Endothelial cell of umbilical vein (primary cell): ENCODE data around the gene SMAD3. TPM values are rescaled to one million over a fixed set of nuclear protein-coding genes. Genes with fewer than 3 reads are reported as not detected.
A peak's percentile ranks its signal among the peaks of the same experiment; 100 is the strongest.

Source experiments
- BruUV-seq: library from RNA; stranded (reverse); fragments of 400-500 nt; replicated peaks from 2 replicates; lab custom pipeline; 2021; lab: Mats Ljungman, UMichigan
- CTCF ChIA-PET: fragments of 300-600, 350-600 bp; sonication (Branson Sonifier 250); formaldehyde crosslinking; loops from one replicate; lab custom pipeline; 2021; ENCODE audit warnings: antibody characterized with exemption, inconsistent platforms; lab: Charles Lee
- POLR2A ChIA-PET: fragments of 300-600, 350-600 bp; sonication (Branson Sonifier 250); formaldehyde crosslinking; loops from one replicate; lab custom pipeline; 2021; ENCODE audit warnings: antibody characterized with exemption, inconsistent platforms; lab: Charles Lee
- DNase-seq: peaks from one replicate; pipeline ENCODE4 v3.0.0-alpha.2; 2011; ENCODE audit warnings: low read depth, low spot score
- FAIRE-seq: peaks from 2 replicates; lab custom pipeline; 2011; peaks lifted over from hg19 to GRCh38; lab: Jason Lieb, UNC
- H2AFZ ChIP-seq: 2 replicates; pipeline ENCODE4 v1.6.0; 2012; ENCODE audit warnings: low read depth, low read length, control low read depth, inconsistent platforms
- H3K27ac ChIP-seq: 2 replicates; pipeline ENCODE4 v1.5.1; 2011; ENCODE audit warnings: low read depth, mild to moderate bottlenecking, control low read depth, low read length, moderate library complexity; ENCODE audit not compliant: insufficient read depth
- H3K27me3 ChIP-seq, 2 experiments: 2 replicates each; pipeline versions ENCODE4 v1.6.0 to v1.6.1; 2011; ENCODE audit warnings: low read length in 2 of 2, mixed read lengths in 1 of 2; ENCODE audit not compliant: control insufficient read depth in 2 of 2, insufficient read depth in 2 of 2
- H3K36me3 ChIP-seq, 2 experiments: 2 replicates in 1 of 2; 3 replicates in 1 of 2; pipeline ENCODE4 v1.5.1; 2011; ENCODE audit warnings: low read length in 2 of 2, mild to moderate bottlenecking in 1 of 2, moderate library complexity in 1 of 2; ENCODE audit not compliant: control insufficient read depth in 2 of 2, insufficient read depth in 2 of 2; ENCODE audit errors: extremely low read depth in 1 of 2
- H3K4me1 ChIP-seq: 3 replicates; pipeline ENCODE4 v1.5.1; 2011; ENCODE audit warnings: mild to moderate bottlenecking, low read length; ENCODE audit not compliant: control insufficient read depth, insufficient read depth; ENCODE audit errors: extremely low read depth
- H3K4me2 ChIP-seq: 2 replicates; pipeline ENCODE4 v1.6.1; 2011; ENCODE audit warnings: low read length, control low read depth, mixed read lengths; ENCODE audit not compliant: insufficient read depth
- H3K4me3 ChIP-seq, 3 experiments: fragments of 200-600 bp in 1 of 3; sonication (generic), shearing (Covaris generic) in 1 of 3; replicated peaks in 1 of 3; 2 replicates each; pipeline ENCODE4 v1.5.1; 2011 to 2016; ENCODE audit warnings: control low read depth in 3 of 3, low read length in 3 of 3, mild to moderate bottlenecking in 2 of 3, inconsistent platforms in 1 of 3, low read depth in 1 of 3, moderate library complexity in 1 of 3; ENCODE audit not compliant: insufficient read depth in 1 of 3
- H3K79me2 ChIP-seq: 2 replicates; pipeline ENCODE4 v1.6.0; 2012; ENCODE audit warnings: low read length, inconsistent platforms; ENCODE audit not compliant: control insufficient read depth, insufficient read depth
- H3K9ac ChIP-seq: replicated peaks from 2 replicates; pipeline ENCODE3; 2011; ENCODE audit warnings: low read length, control low read depth; ENCODE audit not compliant: insufficient read depth; ENCODE audit errors: extremely low read depth
- H3K9me1 ChIP-seq: replicated peaks from 3 replicates; pipeline ENCODE4 v1.6.0; 2011; ENCODE audit warnings: mild to moderate bottlenecking, low read length; ENCODE audit not compliant: control insufficient read depth, insufficient read depth; ENCODE audit errors: extremely low read depth
- H3K9me3 ChIP-seq: replicated peaks from 2 replicates; pipeline ENCODE4 v1.5.1; 2012; ENCODE audit warnings: low read length, inconsistent platforms; ENCODE audit not compliant: control insufficient read depth, insufficient read depth
- H4K20me1 ChIP-seq: replicated peaks from 2 replicates; pipeline ENCODE3; 2011; ENCODE audit warnings: mild to moderate bottlenecking, low read length; ENCODE audit not compliant: control insufficient read depth, insufficient read depth; ENCODE audit errors: extremely low read depth
- CTCF ChIP-seq, 2 donors: IDR thresholded peaks; 1 replicate in 1 of 2; 2 replicates in 1 of 2; pipeline ENCODE4 v1.5.1; 2011; ENCODE audit warnings: low read length in 2 of 2, mild to moderate bottlenecking in 2 of 2, moderate library complexity in 2 of 2, control low read depth in 1 of 2, inconsistent platforms in 1 of 2, low read depth in 1 of 2; ENCODE audit not compliant: insufficient read depth in 1 of 2; ENCODE audit errors: extremely low read depth in 1 of 2
- EZH2 ChIP-seq: IDR thresholded peaks from 2 replicates; pipeline ENCODE4 v1.6.1; 2012; ENCODE audit warnings: borderline replicate concordance, low read depth, mild to moderate bottlenecking, moderate library complexity, low read length, inconsistent platforms; ENCODE audit not compliant: severe bottlenecking
- GATA2 ChIP-seq: IDR thresholded peaks from 2 replicates; pipeline ENCODE4 v1.7.0; 2011; ENCODE audit warnings: low read depth, mild to moderate bottlenecking, moderate library complexity, mixed read lengths, low read length; ENCODE audit not compliant: insufficient read length, insufficient read depth
- JUN ChIP-seq: IDR thresholded peaks from 2 replicates; pipeline ENCODE4 v1.6.1; 2011; ENCODE audit warnings: borderline replicate concordance, low read depth; ENCODE audit not compliant: insufficient read length, insufficient read depth
- POLR2AphosphoS5 ChIP-seq: IDR thresholded peaks from 2 replicates; pipeline ENCODE4 v1.6.1; 2012; ENCODE audit warnings: low read depth, mild to moderate bottlenecking, control low read depth, low read length, moderate library complexity; ENCODE audit not compliant: insufficient read depth
- dilution Hi-C: fragments of 300-500 bp; cut with MboI; formaldehyde crosslinking; loops from one replicate; pipeline ENCODE4 v1.15.0; 2019; ENCODE audit warnings: low sequenced_read_pairs; ENCODE audit not compliant: extremely low pct_ligation_motif_present
- intact Hi-C: fragments of 100-400 bp; cut with micrococcal nuclease; formaldehyde crosslinking; loops from one replicate; pipeline ENCODE4 v1.10.0; 2022
- polyA plus RNA-seq, 4 experiments: library from polyadenylated mRNA; depleted of rRNA in 3 of 4; stranded (reverse) in 3 of 4; unstranded in 1 of 4; fragments of >200 nt; gene quantifications; 2 replicates each; pipeline versions ENCODE4 v1.2.1 to v1.2.3, GENCODE V29; 2011 to 2012; ENCODE audit warnings: missing spikeins in 1 of 4
- total RNA-seq: library from RNA; stranded (reverse); gene quantifications from 2 replicates; pipeline ENCODE4 v1.2.3, GENCODE V29; 2021

SMAD3 gene
- total and polyA plus RNA-seq, 2 donors (not counting 3 experiments of a cell fraction or from before 2014, with no cell fraction given): 56.4 to 88.2 TPM

- H3K4me1 ChIP-seq: peaks cover 86% of the 10 kb centered on the region
- H3K27ac ChIP-seq: no peak overlapping the region
- peaks cover 98% of the 10 kb centered on the region for H3K79me2 ChIP-seq
- H3K9ac ChIP-seq: no peak overlapping the region
- H3K36me3 ChIP-seq: peaks cover 0 to 3% of the 10 kb centered on the region in 2 experiments
- BruUV-seq: no TSS peak
- FAIRE-seq (peak; percentile 8), DNase-seq (no peak)
- no peak overlapping the region for H2AFZ ChIP-seq
- no peak overlapping the region for H3K4me3 ChIP-seq
- H4K20me1 ChIP-seq: peaks cover 4% of the 10 kb centered on the region
- H3K9me3 ChIP-seq: no peaks in the 10 kb centered on the region
- no peaks in the 10 kb centered on the region for H3K27me3 ChIP-seq
- POLR2A ChIA-PET: no interaction called here
- no peak for TF ChIP-seq GATA2
- no peak for TF ChIP-seq EZH2
- TF ChIP-seq CTCF (IDR thresholded peaks at IDR 0.05; ENCODE audit: extremely low read depth in 1 of 2, insufficient read depth in 1 of 2, low read depth in 1 of 2, low read length in 2 of 2): no peak
- CTCF ChIA-PET: no interaction called here
- no peak overlapping the region for H3K4me2 ChIP-seq
- intact Hi-C loops (no loop called here), dilution Hi-C loops (no loop called here)
- no peaks in the 10 kb centered on the region for H3K9me1 ChIP-seq
Observed at GRCh38 chr15:67085818-67086636, 20.6 kb downstream of the SMAD3 start.

- dilution Hi-C loops (no loop called here), intact Hi-C loops (no loop called here)
- BruUV-seq: no TSS peak
- Histone ChIP-seq H3K9me1 (no peaks in the 10 kb centered on the region), H3K4me3 (no peak overlapping the region), H4K20me1 (peaks cover 4% of the 10 kb centered on the region), H2AFZ (no peak overlapping the region), H3K27ac (no peak overlapping the region), H3K9me3 (no peaks in the 10 kb centered on the region), H3K4me1 (peaks cover 84% of the 10 kb centered on the region), H3K79me2 (peaks cover 95% of the 10 kb centered on the region), H3K36me3 (no peaks in the 10 kb centered on the region), H3K4me2 (no peak overlapping the region), H3K9ac (no peak overlapping the region), H3K27me3 (no peaks in the 10 kb centered on the region)
- POLR2A ChIA-PET: no interaction called here
- FAIRE-seq: no peak
- TF ChIP-seq JUN (no peak), EZH2 (no peak), POLR2AphosphoS5 (no peak)
- no peak for DNase-seq
- CTCF ChIA-PET: no interaction called here
Observed at GRCh38 chr15:67086637-67086914, 21.2 kb downstream of the SMAD3 start.
